Stimulated activated CD4-positive, alpha-beta T cell treated with anti-CD3 and anti-CD28 coated beads, Interleukin-15, amount 100 ng/mL, for 1 hour (primary cell): ENCODE results near the gene LAMC3.

Experiments used
- DNase-seq, 2 donors: peaks; one replicate each; pipeline ENCODE4 v3.0.0-alpha.2; 2020; ENCODE audit warnings: low read depth in 1 of 2, low spot score in 1 of 2

Gene LAMC3

GRCh38 chr9:131072107-131072870 is 63.3 kb downstream of the LAMC3 start:
- no peak for DNase-seq

- no peak for DNase-seq
Measured at GRCh38 chr9:131072871-131073237, 63.9 kb downstream of the LAMC3 start.

GRCh38 chr9:131076347-131077195 is 67.6 kb downstream of the LAMC3 start:
- DNase-seq = no peak

GRCh38 chr9:131078427-131079366 is 69.7 kb downstream of the LAMC3 start:
- no peak for DNase-seq

- no peak for DNase-seq
Measured at GRCh38 chr9:131080589-131080988, 71.6 kb downstream of the LAMC3 start.

GRCh38 chr9:131081868-131082267 is 72.9 kb downstream of the LAMC3 start:
- DNase-seq = no peak

- DNase-seq = no peak
Measured at GRCh38 chr9:131082774-131083512, 74.0 kb downstream of the LAMC3 start.

- DNase-seq = no peak
Measured at GRCh38 chr9:131084661-131085369, 75.8 kb downstream of the LAMC3 start.

GRCh38 chr9:131085370-131086122 is 76.6 kb downstream of the LAMC3 start:
- no peak for DNase-seq

GRCh38 chr9:131087354-131087893 is 78.5 kb downstream of the LAMC3 start:
- DNase-seq = no peak

- no peak for DNase-seq
Measured at GRCh38 chr9:131090025-131090787, 81.2 kb downstream of the LAMC3 start.

- no peak for DNase-seq
Measured at GRCh38 chr9:131091352-131091992, 82.5 kb downstream of the LAMC3 start.

GRCh38 chr9:131092030-131092429 is 83.1 kb downstream of the LAMC3 start:
- no peak for DNase-seq

- no peak for DNase-seq
Measured at GRCh38 chr9:131092548-131093440, 83.8 kb downstream of the LAMC3 start.

- no peak for DNase-seq
Measured at GRCh38 chr9:131094015-131094414, 85.0 kb downstream of the LAMC3 start.

- DNase-seq = no peak
Measured at GRCh38 chr9:131094622-131095021, 85.6 kb downstream of the LAMC3 start.
